GM21367 (cell line): ENCODE data around the gene IFRD2.
"Not testable (repeated sequence)": the region's sequence is repeated elsewhere in the genome, so short reads cannot be mapped to it uniquely, and the experiment has no call there.

Source experiments
- ATAC-seq: cut with Tn5 transposase; IDR thresholded peaks from one replicate; pipeline ENCODE4 v1.9.1; 2021; ENCODE audit not compliant: unreplicated experiment

IFRD2 gene

DNA sequence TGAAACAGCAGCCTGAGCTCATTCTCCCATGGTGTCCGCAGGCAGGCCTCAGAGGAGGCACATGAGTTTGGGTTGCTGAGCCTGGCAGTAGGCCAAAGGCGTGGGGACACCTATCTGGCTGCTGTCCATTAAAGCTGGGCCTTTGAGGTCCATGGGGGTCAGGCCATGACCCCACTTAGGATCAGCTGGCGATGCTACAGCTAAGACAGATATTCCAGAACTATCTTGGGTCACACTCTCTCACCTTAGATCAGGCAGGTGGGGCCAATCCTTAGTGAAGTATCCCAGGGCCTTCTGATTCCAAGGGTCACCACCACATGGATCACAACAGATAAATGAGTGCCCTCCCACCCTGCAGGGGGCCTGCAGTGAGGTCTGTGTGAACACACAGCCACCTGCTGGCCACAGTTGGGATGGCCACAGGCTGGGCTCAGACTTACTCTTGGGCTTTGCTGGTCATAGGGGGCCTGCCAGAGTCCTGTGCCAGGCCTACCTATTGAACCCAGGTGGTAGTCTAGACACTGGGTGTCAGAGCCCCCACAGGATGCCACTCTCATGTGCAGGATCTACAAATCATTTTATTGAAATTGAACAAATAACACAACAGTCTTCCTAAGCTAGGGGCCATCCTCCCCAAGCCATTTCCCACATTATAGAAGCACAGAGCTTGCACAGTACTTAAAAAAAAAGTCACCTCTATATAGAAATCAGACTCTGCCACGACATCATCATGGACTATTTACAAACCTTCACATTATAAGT lies 32.3 kb upstream of the IFRD2 start:
- ATAC-seq: no peak

DNA sequence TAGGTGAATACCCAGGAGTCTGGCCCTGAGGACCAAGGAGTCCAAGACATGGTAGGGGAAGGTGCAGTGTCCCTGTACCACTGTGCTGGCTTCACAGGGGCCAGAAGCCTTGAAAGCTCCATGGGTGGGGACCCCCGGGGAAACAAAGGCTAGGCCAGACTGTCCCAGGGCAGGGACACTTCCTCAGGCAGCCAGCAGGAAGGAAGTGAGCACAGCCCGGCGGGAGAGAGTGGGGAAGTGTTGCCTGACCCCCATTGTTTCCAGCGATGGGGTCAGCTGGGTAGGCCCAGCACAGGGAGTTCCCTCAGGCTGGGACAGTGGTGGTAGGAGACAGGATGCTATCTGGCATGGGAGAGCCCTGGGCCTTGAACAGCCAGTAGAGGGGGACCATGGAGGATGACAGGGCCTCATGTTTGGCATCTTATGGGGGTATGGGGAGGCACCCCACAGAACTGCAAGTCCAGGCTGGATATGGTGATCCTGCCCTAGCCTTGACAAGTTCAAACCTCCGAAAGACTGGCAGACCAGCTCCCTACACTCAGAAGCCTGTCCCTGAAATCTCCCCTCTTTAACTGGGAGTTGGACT lies 31.5 kb upstream of the IFRD2 start:
- no peak for ATAC-seq

DNA sequence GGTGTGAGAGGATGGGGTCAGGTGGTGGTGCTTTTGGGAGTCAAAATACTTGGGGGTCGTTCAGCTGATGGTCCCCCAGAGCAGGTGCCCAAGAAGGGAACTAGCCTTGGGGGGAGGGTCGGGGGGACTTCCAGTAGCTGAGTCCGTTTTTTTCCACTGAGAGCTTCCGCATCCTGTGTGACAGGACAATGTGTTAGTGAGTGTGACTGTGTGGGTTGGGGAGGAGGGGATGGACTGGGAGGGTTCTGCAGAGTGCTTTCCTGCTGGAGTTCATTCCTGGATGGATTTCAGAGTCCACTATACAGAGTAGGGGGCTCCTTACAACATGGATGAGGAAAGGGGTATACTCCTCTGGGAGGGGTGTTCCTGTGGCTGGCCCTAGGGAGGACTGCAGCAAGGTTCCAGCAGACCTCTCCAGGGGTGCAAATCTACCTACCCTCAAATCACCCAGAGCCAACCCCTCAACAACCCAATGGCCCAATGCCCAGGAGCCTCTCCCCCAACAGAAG lies 30.9 kb upstream of the IFRD2 start:
- ATAC-seq: no peak

DNA sequence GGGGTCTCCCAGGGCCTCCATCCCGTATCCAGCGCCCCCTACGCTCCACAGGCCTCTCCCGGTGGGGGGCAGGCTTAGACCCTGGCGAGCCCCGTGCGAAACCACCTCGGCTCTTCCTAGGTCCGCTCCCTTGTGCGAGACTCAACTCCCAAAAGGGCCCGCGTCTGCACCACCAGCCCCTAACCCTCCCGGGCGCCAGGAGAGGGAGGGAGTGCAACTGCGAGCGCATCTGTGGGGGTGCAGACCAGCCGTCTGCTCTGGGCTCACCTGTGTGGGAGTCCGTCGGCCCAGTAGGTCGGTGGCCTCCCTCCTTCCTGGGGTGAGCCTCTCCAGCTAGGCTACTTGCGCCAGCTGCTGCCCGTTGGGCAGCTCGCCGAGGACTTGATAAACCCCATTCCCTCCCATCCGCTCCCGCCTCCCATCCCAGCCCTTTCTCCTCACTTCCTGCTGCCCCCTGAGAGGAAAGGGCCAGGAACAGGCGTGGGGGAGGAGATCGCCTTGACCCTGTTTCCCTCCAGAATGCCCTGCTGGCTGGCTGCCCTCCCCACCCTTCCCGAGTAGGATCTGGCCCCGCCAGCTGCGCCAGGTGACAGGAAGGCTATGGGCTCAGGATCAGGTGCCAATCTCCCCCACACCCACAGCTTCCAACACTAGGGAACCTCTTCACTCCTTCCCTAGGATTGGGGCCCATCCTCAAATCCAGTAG lies 30.3 kb upstream of the IFRD2 start, which contains the start of gene HYAL2:
Gene HYAL2 (minus strand): TSS at position 360 of the 706 bp plus-strand sequence. CDS start 2,256 bp downstream, outside the sequence.
- ATAC-seq: no peak

DNA sequence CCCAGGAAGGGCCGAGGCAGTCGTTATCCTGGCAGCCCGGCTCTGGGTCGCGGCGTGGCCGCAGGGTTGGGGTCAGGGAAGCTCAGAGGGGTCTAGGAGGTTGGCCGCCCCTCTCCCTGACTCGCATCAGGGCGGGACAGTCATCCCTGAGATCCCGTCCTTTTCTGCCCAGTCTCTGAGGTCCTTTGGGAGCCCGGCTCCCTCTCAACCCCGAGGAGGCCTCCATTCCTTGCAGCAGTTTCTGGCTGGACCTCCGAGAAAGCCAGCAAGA lies 29.8 kb upstream of the IFRD2 start:
- no peak for ATAC-seq

DNA sequence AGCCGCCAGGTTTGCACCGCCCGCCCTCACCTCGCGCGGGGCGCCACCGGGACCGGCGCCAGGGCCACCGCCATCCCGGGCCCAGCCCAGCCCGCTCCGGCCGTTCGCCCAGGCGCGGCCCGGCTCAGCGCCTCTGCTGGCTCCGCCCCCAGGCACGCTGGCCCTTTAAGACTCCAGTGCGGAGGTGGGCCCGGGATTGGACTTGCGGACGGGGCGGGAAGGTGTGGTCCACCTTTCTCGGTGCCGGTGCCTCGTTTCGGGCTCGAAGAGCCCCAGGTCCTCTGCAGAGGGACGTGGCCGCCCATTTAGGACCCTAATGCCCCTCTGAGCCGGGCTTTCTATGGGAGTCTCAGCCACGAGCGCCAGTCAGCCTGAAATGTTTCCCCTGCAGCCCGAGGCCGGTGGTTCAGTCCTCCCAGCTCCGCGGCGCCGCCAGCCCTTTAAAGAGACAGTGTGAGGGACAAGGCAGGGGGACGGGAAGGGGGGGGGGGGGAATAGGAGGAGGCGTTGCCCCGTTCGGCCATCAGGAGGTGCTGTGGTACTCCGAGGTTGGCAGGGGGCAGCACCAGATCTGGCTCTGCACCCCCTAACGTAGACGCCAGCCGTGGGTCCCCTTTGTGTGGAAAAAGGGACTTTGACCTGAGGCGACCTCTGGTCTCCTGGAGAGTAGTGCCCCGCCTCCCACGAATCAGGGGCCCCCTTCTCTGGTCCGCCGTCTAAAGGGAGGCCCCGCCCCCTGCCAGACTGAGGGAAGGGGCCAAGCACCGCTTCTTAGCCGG lies 29.3 kb upstream of the IFRD2 start:
- peak; percentile 67 for ATAC-seq

DNA sequence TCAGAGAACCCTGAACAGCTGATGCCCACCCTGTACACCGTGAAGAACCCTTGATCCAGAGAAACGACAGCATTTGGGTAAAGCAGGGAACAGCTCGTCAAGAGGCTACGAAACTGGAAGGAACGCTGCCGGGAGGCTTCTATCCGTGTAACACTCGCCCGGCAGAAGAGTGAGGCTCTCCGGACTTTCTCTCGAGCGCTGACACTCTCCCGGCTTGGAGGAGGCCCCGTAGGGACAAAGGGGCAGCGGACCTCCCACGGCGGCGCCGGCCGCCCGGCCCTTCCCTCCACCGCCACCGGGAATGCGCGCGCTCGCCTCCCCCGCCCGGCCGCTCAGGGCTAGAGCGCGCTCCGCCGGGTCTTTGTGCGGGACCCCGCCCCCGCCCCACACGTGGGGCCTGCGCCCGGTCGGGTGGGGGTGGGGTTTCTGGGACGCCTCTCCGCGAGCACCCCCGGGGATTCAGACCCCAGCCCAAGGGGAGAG lies 28.7 kb upstream of the IFRD2 start:
- ATAC-seq: peak; percentile 25

DNA sequence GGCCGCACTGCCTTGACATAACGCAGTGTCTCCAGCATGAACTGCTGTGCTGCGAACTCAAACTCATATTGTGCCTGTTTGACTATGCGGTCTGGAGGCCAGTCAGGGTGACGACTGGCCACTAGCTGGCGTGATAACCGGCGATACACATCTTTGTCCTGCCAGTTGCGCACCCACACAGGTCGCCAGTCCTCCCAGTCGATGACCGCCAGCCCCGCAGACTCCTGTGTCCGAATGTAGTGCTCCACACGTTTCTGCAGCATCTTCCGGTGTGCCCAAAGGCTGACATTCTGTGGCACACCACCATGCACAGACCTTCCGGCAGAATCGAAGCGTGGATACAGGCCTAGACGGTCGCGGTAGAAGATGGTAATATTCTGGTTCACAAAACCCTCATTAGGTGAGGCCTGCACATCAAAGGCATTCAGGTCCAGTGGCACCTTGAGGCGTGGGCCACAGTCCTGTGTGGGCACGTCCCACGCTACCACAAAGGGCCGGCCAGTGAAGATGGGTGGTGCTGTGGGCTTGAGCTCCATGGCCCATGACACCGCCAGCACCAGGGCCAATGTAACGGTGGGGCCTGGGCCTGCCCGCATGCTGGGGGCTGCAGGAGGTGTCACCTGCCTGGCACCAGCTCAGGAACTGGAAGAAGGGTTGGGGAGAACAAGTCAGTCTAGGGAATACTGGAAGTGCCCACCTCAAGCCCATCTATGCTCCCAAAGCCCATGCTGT lies 27.8 kb upstream of the IFRD2 start:
- ATAC-seq: no peak

DNA sequence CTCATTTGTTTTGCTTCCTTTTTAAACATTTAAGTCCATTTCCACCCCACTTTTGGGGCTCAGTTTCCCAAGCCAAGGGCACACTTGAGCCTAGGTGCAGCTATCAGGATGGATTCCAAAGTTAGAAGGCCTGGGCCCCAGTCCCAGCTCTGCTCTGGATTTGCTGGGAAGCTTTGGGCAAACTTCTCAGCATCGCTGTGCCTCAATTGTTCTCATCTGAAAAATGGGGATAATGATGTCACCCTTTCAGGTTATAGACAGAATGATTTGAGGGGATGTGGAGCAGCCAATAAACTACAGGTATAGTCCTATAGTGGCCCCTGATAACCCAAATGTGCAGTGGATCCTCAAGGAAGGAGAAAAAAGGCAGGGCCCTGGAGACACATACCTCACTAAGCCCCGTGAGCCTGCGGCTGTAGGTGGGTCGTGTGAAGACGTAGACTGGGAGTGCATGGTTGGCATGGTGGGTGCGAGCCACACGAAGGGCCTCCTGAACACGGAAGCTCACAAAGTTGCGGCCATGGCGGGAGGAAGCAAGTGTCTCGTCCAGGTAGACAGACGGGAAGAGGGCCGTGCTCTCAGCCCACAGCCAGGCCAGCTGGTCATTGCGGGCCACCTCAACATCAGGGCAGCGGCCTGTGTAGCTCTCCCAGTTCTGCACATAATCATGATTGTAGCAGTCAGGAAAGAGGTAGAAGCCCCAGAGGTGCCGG lies 27.1 kb upstream of the IFRD2 start:
- ATAC-seq: no peak

DNA sequence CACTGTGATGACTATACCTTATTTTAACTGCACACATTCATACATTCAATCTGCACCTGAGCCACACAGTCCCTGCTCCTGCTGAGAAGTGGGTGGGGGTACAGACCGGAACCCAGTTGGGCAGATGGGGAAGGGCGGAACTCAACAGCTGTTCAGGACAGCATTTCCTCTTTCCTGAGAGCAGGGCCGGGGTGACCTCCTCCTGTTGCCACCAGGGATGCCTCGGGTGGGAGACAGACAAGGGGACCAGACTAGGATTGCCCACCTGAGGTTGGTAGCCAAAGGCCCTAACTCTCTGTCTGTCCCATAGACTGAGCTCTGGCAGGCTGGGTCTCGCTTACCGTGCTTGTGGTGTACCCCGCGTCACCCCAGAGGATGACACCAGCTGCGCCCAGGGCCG lies 26.4 kb upstream of the IFRD2 start:
- ATAC-seq: no peak

DNA sequence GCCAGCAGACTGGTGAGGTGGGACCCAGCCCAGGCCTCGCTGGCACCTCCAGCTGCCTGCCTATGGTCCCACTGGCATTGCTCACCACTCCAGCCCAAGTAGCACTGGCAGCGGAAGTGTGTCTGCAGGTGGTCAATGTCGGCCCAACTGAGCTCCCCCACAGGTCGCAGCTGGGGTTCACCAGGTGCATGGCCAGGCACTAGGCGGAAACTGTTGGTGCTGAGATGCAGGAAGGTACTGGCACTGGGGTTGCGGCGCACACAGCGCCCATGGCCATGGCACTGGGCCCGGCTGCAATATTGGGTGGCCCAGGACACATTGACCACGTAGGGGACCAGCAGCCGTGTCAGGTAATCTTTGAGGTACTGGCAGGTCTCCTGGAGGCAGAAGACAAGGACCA lies 25.9 kb upstream of the IFRD2 start:
- no peak for ATAC-seq

DNA sequence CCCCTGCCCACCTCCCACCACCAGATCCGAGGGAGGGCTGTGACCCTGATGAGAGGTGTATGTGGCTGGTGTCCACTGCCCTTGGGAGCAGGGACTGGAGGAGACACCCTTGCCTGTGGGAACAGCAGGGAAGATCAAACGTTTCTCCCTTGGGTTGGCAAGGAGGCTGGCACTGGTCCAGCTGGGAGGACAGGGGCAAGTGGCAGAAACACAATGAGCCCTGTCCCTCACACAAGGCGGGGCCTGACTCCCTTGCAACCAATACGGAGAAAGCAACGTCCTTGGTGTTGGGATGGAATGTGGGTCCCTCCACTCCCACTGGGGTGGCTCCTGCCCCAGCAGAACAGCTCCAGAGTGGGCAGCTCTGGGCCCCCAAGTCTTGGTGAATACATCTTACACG lies 25.1 kb upstream of the IFRD2 start:
- ATAC-seq: no peak

DNA sequence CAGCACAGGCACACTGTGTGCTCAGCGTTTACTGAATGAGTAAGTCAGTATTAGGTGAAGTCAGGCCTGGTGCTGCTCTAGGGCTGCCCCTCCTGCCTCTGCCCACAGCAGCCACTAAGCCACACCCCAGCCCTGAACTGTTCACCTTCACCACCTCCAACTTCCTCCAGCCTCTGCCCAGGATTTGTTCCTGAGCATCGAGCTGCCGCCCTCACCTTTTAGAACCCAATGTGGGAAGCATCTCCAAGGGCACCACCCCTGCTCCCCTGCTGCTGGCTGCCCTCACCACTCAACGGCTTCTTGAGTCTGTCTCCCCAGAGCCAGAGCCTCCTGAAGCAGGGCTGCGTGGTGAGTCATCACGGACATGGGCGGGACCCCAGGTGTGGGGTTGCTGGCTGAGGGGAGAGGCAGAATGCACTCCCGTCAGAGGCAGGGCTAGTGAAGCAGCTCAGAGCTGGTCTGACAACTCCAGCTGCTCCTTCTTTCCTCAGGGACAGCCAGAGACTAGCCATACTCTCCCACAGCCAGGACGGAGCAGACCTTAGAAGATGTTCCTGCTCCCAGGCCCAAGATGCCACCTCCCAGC lies 24.5 kb upstream of the IFRD2 start:
- ATAC-seq: no peak

DNA sequence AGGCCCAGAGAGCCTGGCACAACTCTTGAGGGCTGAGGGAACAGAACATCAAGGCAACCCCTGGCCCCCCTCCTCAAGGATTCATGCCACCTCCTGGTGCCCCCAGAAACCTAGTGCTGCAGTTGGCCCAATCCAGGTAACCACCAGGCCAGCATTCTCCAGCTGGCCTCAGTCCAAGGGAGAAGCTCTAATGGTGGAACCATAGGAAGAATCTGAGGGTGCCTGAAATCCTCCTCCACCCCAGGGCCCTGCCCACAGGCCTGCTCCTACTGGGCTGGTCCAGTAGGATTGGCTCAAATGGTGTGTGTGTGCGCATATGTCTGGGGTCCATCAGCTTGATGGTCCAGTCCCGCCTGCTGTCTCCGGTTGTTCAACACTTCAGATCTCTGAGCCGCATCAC lies 22.6 kb upstream of the IFRD2 start:
- ATAC-seq: no peak

DNA sequence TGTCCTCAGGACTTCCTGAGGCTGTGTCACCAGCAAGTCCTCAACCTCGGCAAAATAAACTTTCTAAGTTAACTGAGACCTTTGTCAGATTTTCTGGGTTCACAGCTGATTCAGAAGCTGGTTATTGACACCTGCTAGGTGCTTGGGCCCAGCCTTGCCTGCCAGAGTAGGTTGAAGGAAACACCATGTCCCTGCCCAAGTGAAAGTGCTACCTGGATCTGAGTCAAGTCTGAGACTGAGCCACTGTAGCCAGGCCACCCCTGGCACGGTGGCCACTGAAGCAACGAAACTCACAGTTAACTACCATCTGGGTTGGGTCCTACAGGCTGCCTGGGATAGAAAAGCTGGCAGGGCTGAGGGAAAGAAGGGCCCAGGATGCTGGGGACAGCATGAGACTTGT lies 22.1 kb upstream of the IFRD2 start:
- no peak for ATAC-seq

DNA sequence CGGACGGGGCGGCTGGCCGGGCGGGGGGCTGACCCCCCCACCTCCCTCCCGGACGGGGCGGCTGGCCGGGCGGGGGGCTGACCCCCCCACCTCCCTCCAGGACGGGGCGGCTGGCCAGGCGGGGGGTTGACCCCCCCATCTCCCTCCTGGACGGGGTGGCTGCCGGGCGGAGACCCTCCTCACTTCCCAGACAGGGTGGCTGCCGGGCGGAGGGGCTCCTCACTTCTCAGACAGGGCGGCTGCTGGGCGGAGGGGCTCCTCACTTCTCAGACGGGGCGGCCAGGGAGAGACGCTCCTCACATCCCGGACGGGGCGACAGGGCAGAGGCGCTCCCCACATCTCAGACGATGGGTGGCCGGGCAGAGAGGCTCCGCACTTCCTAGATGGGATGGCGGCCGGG lies 19.8 kb upstream of the IFRD2 start:
- not testable (repeated sequence) for ATAC-seq

DNA sequence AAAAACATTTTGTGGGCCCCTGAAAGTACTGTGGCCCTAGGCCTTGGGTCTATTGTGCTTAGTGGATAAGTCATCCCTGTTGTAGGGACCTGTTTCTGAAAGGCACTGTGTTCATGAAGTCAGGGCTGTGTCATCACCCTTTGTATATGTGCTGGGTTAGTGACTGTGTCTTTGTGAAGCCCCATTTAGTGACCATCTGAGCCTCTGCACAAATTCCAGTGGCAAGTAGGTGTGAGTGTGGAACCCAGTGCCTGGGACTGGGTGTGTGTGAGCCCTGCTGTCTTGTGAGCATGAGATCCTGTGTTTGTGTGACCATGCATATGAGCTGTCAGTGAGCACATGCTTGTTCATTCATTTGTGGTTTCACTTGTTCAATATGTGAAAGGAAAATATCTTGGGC lies 12.4 kb upstream of the IFRD2 start:
- no peak for ATAC-seq

DNA sequence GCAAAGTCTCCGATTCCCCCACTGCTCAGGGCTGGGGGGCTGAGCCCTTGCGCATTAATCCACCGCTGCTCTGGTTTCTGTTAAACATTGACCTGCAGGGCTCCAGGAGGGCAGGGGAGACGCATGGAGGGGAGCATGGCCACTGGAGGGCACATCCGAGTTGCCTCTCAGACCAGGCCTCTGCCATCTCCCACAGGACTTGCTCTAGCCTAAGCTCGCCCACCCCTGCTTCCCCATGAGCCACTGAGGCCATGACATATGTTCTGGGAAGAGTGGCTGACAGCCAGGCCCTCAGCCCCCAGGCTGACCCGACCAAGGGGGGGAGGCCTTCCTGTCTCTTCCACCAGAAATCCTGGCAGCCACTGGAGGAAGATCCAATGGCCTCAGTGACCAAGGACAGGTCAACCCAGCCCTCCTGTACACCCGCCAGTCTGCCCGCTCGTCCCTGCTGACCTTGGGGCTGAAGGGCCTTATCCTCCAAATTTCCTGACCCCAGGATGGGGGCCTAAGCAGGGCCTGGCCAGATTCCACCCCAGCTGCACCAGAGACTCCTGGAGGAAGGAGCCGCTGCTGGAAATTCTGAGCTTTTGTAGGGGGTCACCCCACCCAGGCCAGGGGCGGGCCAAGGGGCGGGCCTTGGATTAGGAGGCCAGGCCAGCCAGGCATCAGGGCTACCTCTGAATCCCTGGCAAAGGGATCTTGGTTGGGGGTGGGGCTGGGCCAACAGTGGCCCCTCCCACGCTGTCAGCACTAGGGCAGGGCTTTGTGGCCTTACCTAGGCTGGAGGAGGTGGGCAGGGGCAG lies 11.0 kb upstream of the IFRD2 start, which contains the start of gene HYAL1:
Gene HYAL1 (minus strand): TSS at position 562 of the 803 bp plus-strand sequence. CDS start 618 bp downstream, outside the sequence.
- ATAC-seq: no peak
